GM23338 (cell line): ENCODE results near the gene ITGAV.

Experiments
- EZH2phosphoT487 ChIP-seq: fragments of 200-600 bp; sonication (generic); IDR thresholded peaks from one replicate; pipeline ENCODE4 v1.8.1; 2018; ENCODE audit warnings: antibody characterized with exemption; ENCODE audit not compliant: unreplicated experiment
- ZNF114 ChIP-seq: fragments of 250-450 bp; sonication (Bioruptor Pico); IDR thresholded peaks from 2 replicates; pipeline ENCODE4 v1.5.0; 2020; ENCODE audit warnings: mild to moderate bottlenecking, moderate library complexity
- TF ChIP-seq, protein P1 (sequence below), 2 experiments: fragments of 200-600 bp in 1 of 2; sonication (generic) in 1 of 2; conservative IDR thresholded peaks; 2 replicates each; pipeline versions ENCODE4 v1.5.1 to v1.6.1; 2016 to 2017; ENCODE audit warnings: antibody characterized with exemption in 2 of 2, low read depth in 2 of 2, mild to moderate bottlenecking in 2 of 2, moderate library complexity in 1 of 2
- TF ChIP-seq, protein P2 (sequence below): IDR thresholded peaks from one replicate; pipeline ENCODE4 v1.6.1; 2018; ENCODE audit warnings: antibody characterized with exemption; ENCODE audit not compliant: unreplicated experiment

DNA sequence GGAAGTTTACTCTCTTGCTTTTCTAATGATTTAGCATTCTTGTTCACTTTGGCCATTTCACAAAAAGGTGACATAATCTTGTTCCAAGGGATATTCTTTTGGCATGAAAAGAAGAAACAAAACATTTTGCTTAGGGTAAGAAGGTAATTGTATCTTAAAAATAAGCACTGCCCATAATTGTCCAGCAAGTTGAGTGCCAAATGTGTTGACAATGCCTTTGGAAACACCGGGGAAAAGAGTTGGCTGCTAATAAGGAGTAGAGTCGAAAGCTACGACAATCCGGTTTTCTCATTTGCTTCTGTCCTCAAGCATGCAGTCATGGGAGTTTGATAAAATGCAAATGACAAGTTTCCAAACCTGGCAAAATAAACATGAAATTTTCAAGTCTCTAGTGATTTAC lies 27.3 kb downstream of the ITGAV start:
- TF ChIP-seq, protein P1, sequence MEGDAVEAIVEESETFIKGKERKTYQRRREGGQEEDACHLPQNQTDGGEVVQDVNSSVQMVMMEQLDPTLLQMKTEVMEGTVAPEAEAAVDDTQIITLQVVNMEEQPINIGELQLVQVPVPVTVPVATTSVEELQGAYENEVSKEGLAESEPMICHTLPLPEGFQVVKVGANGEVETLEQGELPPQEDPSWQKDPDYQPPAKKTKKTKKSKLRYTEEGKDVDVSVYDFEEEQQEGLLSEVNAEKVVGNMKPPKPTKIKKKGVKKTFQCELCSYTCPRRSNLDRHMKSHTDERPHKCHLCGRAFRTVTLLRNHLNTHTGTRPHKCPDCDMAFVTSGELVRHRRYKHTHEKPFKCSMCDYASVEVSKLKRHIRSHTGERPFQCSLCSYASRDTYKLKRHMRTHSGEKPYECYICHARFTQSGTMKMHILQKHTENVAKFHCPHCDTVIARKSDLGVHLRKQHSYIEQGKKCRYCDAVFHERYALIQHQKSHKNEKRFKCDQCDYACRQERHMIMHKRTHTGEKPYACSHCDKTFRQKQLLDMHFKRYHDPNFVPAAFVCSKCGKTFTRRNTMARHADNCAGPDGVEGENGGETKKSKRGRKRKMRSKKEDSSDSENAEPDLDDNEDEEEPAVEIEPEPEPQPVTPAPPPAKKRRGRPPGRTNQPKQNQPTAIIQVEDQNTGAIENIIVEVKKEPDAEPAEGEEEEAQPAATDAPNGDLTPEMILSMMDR (conservative IDR thresholded peaks at IDR 0.05; ENCODE audit: low read depth in 2 of 2) = no peak
- TF ChIP-seq ZNF114 (CRISPR knock-in tag) = no peak
- no peak for TF ChIP-seq EZH2phosphoT487
- TF ChIP-seq, protein P2, sequence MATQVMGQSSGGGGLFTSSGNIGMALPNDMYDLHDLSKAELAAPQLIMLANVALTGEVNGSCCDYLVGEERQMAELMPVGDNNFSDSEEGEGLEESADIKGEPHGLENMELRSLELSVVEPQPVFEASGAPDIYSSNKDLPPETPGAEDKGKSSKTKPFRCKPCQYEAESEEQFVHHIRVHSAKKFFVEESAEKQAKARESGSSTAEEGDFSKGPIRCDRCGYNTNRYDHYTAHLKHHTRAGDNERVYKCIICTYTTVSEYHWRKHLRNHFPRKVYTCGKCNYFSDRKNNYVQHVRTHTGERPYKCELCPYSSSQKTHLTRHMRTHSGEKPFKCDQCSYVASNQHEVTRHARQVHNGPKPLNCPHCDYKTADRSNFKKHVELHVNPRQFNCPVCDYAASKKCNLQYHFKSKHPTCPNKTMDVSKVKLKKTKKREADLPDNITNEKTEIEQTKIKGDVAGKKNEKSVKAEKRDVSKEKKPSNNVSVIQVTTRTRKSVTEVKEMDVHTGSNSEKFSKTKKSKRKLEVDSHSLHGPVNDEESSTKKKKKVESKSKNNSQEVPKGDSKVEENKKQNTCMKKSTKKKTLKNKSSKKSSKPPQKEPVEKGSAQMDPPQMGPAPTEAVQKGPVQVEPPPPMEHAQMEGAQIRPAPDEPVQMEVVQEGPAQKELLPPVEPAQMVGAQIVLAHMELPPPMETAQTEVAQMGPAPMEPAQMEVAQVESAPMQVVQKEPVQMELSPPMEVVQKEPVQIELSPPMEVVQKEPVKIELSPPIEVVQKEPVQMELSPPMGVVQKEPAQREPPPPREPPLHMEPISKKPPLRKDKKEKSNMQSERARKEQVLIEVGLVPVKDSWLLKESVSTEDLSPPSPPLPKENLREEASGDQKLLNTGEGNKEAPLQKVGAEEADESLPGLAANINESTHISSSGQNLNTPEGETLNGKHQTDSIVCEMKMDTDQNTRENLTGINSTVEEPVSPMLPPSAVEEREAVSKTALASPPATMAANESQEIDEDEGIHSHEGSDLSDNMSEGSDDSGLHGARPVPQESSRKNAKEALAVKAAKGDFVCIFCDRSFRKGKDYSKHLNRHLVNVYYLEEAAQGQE = no peak
